GM19193 (cell line): ENCODE measurements around the gene PLIN4.

ENCODE experiments used
- POLR2A ChIP-seq: IDR thresholded peaks from 4 replicates; pipeline ENCODE4 v1.6.1; 2011; ENCODE audit not compliant: insufficient read depth, insufficient read length; ENCODE audit errors: extremely low read depth

PLIN4 gene

GRCh38 chr19:4518345-4519171 is at the start of gene PLIN4:
Gene PLIN4 (minus strand): TSS chr19:4518486. CDS start chr19:4518272, 214 bp downstream.
- no peak for TF ChIP-seq POLR2A

- TF ChIP-seq POLR2A = no peak
Measured at GRCh38 chr19:4567584-4568071, 49.3 kb upstream of the PLIN4 start.

- no peak for TF ChIP-seq POLR2A
Measured at GRCh38 chr19:4566402-4567051, 48.2 kb upstream of the PLIN4 start.

- no peak for TF ChIP-seq POLR2A
Measured at GRCh38 chr19:4559569-4559968, 41.3 kb upstream of the PLIN4 start, which contains the start of gene SEMA6B. Gene SEMA6B (minus strand): TSS chr19:4559684. CDS start chr19:4558457, 1,227 bp downstream.

- TF ChIP-seq POLR2A = no peak
Measured at GRCh38 chr19:4557971-4558941, 40.0 kb upstream of the PLIN4 start.

GRCh38 chr19:4557144-4557970 is 39.1 kb upstream of the PLIN4 start:
- TF ChIP-seq POLR2A = no peak

GRCh38 chr19:4556597-4557127 is 38.4 kb upstream of the PLIN4 start:
- no peak for TF ChIP-seq POLR2A

GRCh38 chr19:4555657-4556561 is 37.6 kb upstream of the PLIN4 start:
- TF ChIP-seq POLR2A = no peak

- no peak for TF ChIP-seq POLR2A
Measured at GRCh38 chr19:4554717-4555116, 36.4 kb upstream of the PLIN4 start.

- no peak for TF ChIP-seq POLR2A
Measured at GRCh38 chr19:4553775-4554174, 35.5 kb upstream of the PLIN4 start.

- no peak for TF ChIP-seq POLR2A
Measured at GRCh38 chr19:4553092-4553695, 34.9 kb upstream of the PLIN4 start.

- TF ChIP-seq POLR2A = no peak
Measured at GRCh38 chr19:4552525-4552819, 34.2 kb upstream of the PLIN4 start.
